ENCODE measurements around the gene ABHD2. TPM values are rescaled to one million over a fixed set of nuclear protein-coding genes. Genes with fewer than 3 reads are reported as not detected.
"Not testable (repeated sequence)": the region's sequence is repeated elsewhere in the genome, so short reads cannot be mapped to it uniquely, and the experiment has no call there.

Gene ABHD2
- polyA plus RNA-seq, 4 donors, result 30.4 to 35.8 (median 32.3) TPM

GRCh38 chr15:89074402-89075012, 13.7 kb upstream of the ABHD2 start:
- no peak for DNase-seq (ENCODE audit: low read depth in 4 of 4, low spot score in 3 of 4)

DNA sequence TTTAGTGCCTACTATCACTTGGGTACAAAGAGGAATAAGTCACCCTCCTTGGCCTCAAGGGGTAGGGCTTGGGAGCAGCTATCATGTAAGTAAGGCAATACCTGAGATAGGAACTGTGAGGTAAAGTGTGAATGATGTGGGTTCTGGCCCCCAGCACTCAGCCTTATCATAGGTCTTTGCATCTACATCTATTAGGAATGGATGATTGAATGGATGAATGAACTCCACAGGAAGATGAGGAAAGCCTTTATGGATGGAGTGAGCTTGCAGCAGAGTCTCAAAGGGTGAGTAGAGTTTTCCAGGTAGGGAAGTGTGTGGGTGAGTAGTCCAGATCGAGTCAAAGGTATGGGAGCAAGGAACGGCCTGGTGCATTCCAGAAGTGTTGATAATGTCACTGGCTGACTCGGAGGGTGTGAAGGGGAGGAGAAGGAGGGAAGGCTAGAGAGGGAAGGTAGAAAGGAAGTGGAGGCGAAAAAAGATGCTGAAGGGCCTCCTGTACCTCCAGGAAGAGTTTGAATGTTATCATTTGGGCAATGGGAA, 13.1 kb upstream of the ABHD2 start:
- DNase-seq (ENCODE audit: low read depth in 4 of 4, low spot score in 3 of 4), result no peak

- no peak for DNase-seq (ENCODE audit: low read depth in 4 of 4, low spot score in 3 of 4)
These were observed 12.4 kb upstream of the ABHD2 start for GRCh38 chr15:89075846-89076245.

GRCh38 chr15:89077750-89078149, 10.5 kb upstream of the ABHD2 start:
- no peak for DNase-seq (ENCODE audit: low read depth in 4 of 4, low spot score in 3 of 4)

- no peak for DNase-seq (ENCODE audit: low read depth in 4 of 4, low spot score in 3 of 4)
These were observed 9.1 kb upstream of the ABHD2 start for GRCh38 chr15:89078851-89079810.

DNA sequence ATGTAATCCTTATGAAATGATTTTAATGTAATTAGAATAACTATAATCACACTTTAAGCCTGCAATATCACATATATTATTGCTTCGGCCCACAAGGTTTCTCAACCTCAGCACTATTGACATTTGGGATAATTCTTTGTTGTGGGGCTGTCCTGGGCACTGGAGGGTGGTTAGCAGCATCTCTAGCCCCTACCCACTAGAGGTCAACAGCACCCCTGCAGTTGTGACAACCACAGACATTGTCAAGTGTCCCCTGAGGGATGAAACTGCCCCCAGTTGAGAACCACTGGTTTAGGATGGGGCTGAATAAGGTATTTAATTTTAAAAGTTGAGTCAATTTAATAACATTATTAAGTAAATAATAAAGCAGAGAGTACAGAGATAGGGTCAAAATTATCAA, 6.4 kb upstream of the ABHD2 start:
- no peak for DNase-seq (ENCODE audit: low read depth in 4 of 4, low spot score in 3 of 4)

DNA sequence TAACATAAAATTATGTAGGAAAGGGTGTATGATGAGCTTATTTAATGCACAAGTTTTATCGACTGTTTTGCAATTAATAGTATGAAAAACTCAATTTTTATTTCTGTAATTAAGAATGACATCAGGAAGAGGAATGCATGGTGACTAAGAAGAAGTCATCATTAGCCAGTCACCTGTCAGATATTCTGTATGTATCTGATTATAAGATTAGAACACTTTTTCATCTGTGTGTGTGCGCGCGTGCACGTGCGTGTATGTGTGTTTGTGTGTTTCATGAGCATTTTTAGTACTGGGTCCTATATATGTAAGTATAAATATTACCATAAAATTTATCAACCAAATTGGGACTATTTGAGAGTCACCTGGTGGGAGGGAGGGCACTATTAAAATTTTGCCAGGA, 5.0 kb upstream of the ABHD2 start:
- no peak for DNase-seq (ENCODE audit: low read depth in 4 of 4, low spot score in 3 of 4)

- no peak for DNase-seq (ENCODE audit: low read depth in 4 of 4, low spot score in 3 of 4)
These were observed 2.8 kb upstream of the ABHD2 start for GRCh38 chr15:89085289-89085926.

DNA sequence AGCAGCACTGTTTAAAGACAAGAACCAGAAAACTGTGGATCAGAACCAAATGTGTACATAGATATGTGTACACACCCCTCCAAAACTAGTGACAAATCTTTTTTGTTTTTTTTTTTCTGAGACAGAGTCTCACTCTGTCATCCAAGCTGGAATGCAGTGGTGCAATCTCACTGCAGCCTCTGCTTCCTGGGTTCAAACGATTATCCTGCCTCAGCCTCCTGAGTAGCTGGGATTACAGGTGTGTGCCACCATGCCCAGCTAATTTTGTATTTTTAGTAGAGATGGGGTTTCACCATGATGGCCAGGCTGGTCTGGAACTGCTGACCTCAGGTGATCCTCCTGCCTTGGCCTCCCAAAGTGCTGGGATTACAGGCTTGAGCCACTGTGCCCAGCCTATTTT, 2.3 kb upstream of the ABHD2 start:
- DNase-seq (ENCODE audit: low read depth in 4 of 4, low spot score in 3 of 4), result not testable (repeated sequence)

DNA sequence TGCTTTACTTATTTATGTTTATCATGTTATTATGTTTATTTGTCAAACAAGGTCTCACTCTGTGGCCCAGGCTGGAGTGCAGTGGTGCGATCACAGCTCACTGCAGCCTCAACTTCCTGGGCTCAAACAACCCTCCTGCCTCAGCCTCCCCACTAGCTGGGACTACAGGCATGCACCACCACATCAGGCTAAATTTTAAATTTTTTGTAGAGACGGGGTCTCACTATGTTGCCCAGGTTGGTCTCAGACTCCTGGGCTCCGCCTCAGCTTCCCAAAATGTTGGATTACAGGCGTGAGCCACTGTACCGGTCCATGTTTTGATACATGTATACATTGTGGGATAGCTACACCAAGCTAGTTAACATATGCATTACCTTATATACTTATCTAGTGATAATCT, 1.9 kb upstream of the ABHD2 start:
- DNase-seq (ENCODE audit: low read depth in 4 of 4, low spot score in 3 of 4), result not testable (repeated sequence)

GRCh38 chr15:89087161-89087829, 961 bp upstream of the ABHD2 start:
- DNase-seq (ENCODE audit: low read depth in 4 of 4, low spot score in 3 of 4), result no peak

- DNase-seq (ENCODE audit: low read depth in 4 of 4, low spot score in 3 of 4), result no peak
These were observed 504 bp downstream of the ABHD2 start for GRCh38 chr15:89088605-89089315.

DNA sequence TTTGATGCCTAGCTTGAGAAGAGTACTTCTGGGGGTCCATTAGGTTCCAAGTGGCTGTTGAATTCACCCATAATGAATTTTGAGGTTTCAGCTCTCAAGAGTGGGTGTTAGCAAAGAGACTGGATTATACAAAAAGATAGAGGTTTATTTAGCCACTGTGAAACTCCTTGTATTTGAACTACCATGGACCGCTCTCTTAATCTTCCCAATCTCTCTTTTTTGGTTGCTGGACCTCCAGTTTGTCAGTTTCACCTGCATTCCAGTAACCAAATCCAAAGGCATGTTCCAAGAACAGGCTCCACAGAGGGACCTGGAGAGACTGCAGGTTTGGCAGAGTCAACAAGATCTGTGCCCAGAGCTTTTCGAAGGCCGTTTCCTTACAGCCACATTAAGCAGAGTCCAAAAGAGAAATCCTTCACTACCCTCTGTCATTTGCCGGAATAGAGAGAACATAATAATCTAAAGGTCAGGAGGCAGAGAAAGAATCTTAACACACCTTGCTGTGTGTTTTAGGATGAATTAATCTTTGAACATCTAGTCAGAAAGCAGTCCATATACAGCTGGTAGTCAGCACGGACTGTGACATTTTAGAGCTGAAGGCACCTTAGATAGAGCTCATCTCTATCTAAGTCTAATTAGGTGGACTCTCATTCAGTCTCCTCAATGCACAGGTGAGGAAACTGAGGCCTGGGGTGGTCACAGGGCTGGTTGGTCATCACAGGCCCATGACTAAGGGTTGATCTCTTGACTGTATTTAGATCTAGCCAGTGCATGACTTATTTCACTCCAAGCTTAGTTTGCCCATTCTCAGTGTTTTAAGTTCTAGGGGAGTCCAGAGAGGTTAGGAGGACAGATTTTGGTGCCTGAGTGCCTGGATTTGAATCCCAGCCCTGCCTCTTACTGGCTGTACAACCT, 1.3 kb downstream of the ABHD2 start:
- DNase-seq (ENCODE audit: low read depth in 4 of 4, low spot score in 3 of 4), result no peak

DNA sequence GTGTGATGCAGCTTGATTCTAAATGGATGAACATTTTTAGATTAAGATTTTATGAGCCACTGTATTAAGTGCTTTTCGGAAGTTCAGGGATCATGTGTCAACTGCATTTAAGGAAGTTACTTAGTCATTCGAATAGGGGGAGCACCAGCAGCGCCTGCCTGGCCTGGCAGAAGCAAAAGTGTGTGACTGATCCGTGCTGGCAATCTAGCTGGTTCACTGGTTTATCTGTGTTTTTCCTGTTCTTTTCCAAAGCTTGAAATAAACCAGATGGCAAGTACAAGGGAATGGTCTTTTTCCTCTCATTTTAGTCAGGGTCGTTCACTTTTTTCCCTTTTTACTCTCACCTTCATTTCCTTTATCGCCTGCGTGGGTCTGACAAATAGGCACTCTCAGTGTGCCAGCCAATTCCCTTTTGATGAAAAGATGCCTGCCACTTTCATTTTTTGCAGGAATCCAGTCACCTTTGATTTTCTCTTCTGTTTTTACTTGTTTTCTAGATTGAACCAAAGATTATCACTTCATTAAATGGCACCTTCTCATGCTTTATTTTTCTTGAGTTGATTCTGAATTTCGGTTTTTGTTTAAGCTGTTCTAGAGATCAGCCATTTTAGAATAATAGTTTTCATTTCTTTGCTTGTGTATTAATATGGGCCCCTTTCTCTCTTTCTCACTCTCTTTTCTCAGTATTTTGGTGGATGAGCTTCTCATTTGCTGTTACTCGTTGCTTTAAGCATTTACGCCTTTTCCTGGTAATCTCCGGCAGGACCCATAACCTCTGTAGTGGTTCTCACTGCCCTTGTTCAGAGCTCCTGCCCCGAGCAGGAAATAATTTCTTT, 2.8 kb downstream of the ABHD2 start:
- DNase-seq (ENCODE audit: low read depth in 4 of 4, low spot score in 3 of 4), result no peak

GRCh38 chr15:89091627-89092220, 3.5 kb downstream of the ABHD2 start:
- no peak for DNase-seq (ENCODE audit: low read depth in 4 of 4, low spot score in 3 of 4)

- DNase-seq (ENCODE audit: low read depth in 4 of 4, low spot score in 3 of 4), result no peak
These were observed 5.3 kb downstream of the ABHD2 start for GRCh38 chr15:89093509-89093908.

DNA sequence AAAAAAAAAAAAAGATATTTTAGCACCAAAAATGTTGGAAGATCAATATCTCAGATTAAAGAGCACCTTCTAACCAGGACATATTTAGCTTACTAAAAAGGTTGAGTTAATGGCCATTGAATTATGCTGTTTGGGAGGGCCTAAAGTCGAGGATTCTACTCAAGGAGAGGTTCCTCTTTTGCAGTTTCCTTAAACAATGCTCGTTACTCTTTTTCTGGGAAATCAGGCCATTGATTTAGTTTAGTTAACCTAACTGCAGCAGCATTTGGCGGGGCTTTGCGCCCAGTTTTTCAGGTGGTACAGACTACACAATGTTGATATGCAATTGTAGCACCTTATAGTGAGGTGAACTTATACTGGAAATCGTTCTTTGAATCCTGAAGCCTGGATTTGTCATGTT, 6.8 kb downstream of the ABHD2 start:
- no peak for DNase-seq (ENCODE audit: low read depth in 4 of 4, low spot score in 3 of 4)

DNA sequence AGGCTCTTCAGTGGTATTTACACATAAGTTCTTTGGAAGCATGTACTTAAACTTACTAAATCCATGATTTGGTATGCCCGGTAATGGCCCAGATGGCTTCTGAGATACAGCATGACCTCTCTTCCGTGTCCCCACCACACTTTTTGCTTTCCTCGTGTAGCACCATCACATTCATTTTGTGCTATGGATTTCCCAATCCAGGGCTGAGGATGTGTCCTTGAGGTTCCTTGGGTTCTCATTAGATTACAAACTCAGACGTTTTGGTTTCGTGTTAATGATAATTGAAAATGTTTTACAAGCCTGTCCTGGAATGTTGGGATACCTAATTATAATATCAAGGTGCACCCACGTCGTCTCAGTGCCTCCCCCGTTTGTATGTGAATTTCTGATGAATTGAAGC, 7.3 kb downstream of the ABHD2 start:
- DNase-seq (ENCODE audit: low read depth in 4 of 4, low spot score in 3 of 4), result no peak

All from right renal pelvis (tissue), 4 donors.